ENCODE results near the gene RIC8A. TPM values are rescaled to one million over a fixed set of nuclear protein-coding genes. Genes with fewer than 3 reads are reported as not detected.
A peak's percentile ranks its signal among the peaks of the same experiment; 100 is the strongest.

Gene RIC8A
- total and polyA plus RNA-seq, 9 of the 15 experiments (the other 6 are each of a cell fraction or from before 2014, with no cell fraction given): 10.7 to 108 (median 72.1) TPM

- TF ChIP-seq GABPA (tag; conservative IDR thresholded peaks at IDR 0.05; ENCODE audit: low read depth): no peak
- peak; percentile 72 for TF ChIP-seq ZFX (CRISPR knock-in tag; IDR thresholded peaks at IDR 0.05)
- no peak for TF ChIP-seq HIVEP1 (CRISPR knock-in tag; IDR thresholded peaks at IDR 0.05)
- TF ChIP-seq ESRRA (IDR thresholded peaks at IDR 0.05; ENCODE audit: borderline replicate concordance, low read depth): 0 out of 2 replicates have a peak, but pooled peaks have one; percentile 35
- peak in 1 of 2 experiments; percentile 47; a peak in 1 of 4 replicates for TF ChIP-seq ZMIZ1 (IDR thresholded peaks at IDR 0.05; ENCODE audit: low read depth in 2 of 2, low read length in 2 of 2)
- no peak for TF ChIP-seq ZSCAN29 (IDR thresholded peaks at IDR 0.05)
- no peak for TF ChIP-seq GTF3C2 (IDR thresholded peaks at IDR 0.05; ENCODE audit: borderline replicate concordance, extremely low read depth, insufficient read length)
- no peak for TF ChIP-seq HNRNPUL1 (IDR thresholded peaks at IDR 0.05; ENCODE audit: low read length)
- peak; percentile 63; the same call in 1 of the 2 replicates for TF ChIP-seq CTBP1 (IDR thresholded peaks at IDR 0.05; ENCODE audit: borderline replicate concordance)
- TF ChIP-seq MBD2 (IDR thresholded peaks at IDR 0.05; ENCODE audit: borderline replicate concordance, low read depth): 0 out of 2 replicates have a peak, but pooled peaks have one; percentile 40
- 0 out of 4 replicates have a peak, but pooled peaks of 1 of the 2 experiments have one; percentile 50 for TF ChIP-seq UBTF (IDR thresholded peaks at IDR 0.05; ENCODE audit: borderline replicate concordance in 1 of 2, low read depth in 2 of 2, low read length in 2 of 2)
- 0 out of 2 replicates have a peak, but pooled peaks have one; percentile 46 for TF ChIP-seq HNRNPL (IDR thresholded peaks at IDR 0.05; ENCODE audit: low read depth, low read length)
- TF ChIP-seq TBP (optimal IDR thresholded peaks at IDR 0.05; ENCODE audit: low read depth, low read length): peak; percentile 50
- TF ChIP-seq NR4A1 (CRISPR knock-in tag; IDR thresholded peaks at IDR 0.05): no peak
- TF ChIP-seq NR4A1 (tag; IDR thresholded peaks at IDR 0.05): 0 out of 2 replicates have a peak, but pooled peaks have one; percentile 6
- peak in 1 of 2 experiments; percentile 88; a peak in 2 of 4 replicates for TF ChIP-seq ZNF639 (CRISPR knock-in tag; conservative IDR thresholded peaks at IDR 0.05 in 1 of 2, IDR thresholded peaks at IDR 0.05 in 1 of 2)
Observed at GRCh38 chr11:208181-208916, 841 bp downstream of the RIC8A start (continued).
